GM19468 (cell line): ENCODE data around the gene ZFAND6.
"Not testable (repeated sequence)": the region's sequence is repeated elsewhere in the genome, so short reads cannot be mapped to it uniquely, and the experiment has no call there.

Experiments
- ATAC-seq: cut with Tn5 transposase; IDR thresholded peaks from one replicate; pipeline ENCODE4 v1.9.1; 2021; ENCODE audit warnings: mild to moderate bottlenecking, moderate library complexity, moderate number of reproducible peaks; ENCODE audit not compliant: unreplicated experiment; ENCODE audit errors: extremely low read depth

ZFAND6 gene

DNA sequence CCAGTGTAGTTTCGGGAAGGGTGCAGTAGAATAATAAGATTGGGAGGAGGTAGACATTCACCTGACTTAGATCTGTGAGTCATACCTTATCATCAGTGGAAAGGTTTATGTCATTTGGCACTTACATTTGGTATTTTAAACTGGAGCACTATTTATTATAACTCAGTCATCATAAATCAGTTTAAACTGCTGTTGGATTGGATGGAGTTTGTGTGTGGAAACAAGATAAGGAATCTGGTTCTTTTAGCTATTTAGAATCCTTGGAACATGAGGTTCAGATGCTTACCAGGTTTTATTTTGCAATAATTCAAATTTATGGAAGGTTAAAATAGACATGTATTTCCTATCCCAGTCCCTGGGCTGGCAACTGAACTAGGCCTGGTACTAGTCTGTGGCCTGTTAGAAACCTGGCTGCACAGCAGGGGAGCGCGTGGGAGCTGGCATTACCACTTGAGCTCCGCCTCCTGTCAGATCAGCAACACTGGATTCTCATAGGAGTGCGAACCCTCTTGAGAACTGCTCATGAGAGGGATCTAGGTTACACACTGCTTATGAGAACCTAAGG is 34.5 kb downstream of the ZFAND6 start:
- no peak for ATAC-seq

DNA sequence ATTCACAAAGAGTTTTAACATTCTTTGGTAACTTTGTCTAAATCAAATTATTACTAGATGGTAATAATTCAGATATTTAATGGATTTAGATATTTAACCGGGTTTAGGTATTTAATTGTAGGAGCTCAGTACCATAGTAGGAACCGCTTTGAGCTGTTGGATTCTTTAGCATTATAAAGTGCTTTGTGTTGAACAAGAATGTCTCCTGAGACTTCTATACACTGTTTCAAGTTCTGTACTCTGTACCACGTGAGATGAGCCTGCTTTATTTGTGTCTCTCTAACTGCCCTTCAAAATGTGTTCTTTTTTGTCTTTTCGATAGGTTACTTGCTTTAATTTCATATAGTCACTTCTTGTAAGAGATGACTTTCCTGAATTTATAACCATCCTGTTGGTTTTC is 36.0 kb downstream of the ZFAND6 start:
- no peak for ATAC-seq

- ATAC-seq, result no peak
These were observed 36.5 kb downstream of the ZFAND6 start for GRCh38 chr15:80095969-80096368.

GRCh38 chr15:80098341-80098740 is 38.9 kb downstream of the ZFAND6 start:
- no peak for ATAC-seq

GRCh38 chr15:80099241-80099640 is 39.8 kb downstream of the ZFAND6 start:
- ATAC-seq, result no peak

- ATAC-seq, result not testable (repeated sequence)
These were observed 40.2 kb downstream of the ZFAND6 start for GRCh38 chr15:80099662-80100061.

DNA sequence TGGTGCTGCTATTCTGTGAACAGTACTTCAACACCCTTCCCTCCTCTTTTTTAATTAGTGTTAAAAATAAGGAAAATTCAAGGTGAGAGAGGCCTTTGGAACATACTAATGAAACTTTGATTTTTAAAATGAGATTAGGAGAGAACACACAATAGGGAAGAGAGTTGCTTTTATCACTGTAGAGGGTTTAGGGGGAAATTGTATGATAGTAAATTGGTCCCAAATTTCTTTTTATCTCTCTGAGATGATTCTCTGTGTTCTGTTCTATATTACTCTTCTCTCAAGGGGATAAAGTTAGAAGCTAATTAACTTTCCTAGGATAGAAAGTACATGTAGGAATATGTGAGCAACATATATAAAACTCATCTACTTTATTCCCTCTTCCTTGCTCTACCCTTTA is 40.8 kb downstream of the ZFAND6 start:
- no peak for ATAC-seq

- ATAC-seq, result no peak
These were observed 45.7 kb downstream of the ZFAND6 start for GRCh38 chr15:80105193-80105592.

DNA sequence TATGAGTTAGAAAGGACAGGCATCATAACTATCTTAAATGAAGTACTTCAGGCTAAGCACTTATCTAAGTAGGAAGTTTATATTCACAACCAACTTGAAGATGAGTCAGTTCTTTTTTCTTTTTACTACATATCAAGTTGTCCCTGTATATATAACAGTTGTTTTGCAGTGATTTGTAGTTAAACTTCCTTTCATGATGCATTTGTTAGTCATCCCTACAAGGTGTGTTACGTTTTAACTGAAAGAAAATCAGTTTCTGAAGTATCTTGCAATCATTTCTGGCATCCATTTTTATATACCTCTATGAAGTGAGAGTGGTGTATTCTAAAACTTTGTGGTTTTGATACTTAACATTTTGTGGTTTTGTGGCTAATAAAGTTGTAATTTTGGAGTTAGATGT is 46.1 kb downstream of the ZFAND6 start:
- no peak for ATAC-seq

- ATAC-seq, result no peak
These were observed 46.6 kb downstream of the ZFAND6 start for GRCh38 chr15:80106051-80106450.

DNA sequence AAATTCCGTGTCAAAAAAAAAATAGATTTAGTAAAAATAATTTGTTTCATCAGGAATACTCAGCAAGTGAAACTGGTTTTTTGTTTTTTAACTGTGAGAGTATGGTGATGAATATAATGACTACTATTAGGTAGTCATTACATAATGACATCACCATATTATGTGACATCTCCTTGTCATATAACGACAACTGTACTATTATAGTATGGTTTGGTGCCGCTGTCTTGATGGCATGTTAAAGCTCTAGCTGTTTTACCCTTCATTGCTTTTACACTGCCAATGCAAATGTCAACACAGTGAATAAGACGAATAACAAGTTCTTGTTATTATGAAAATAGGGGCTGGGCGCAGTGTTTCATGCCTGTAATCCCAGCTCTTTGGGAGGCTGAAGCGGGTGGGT is 47.7 kb downstream of the ZFAND6 start:
- ATAC-seq, result no peak

GRCh38 chr15:80107774-80108173 is 48.3 kb downstream of the ZFAND6 start:
- ATAC-seq, result no peak

DNA sequence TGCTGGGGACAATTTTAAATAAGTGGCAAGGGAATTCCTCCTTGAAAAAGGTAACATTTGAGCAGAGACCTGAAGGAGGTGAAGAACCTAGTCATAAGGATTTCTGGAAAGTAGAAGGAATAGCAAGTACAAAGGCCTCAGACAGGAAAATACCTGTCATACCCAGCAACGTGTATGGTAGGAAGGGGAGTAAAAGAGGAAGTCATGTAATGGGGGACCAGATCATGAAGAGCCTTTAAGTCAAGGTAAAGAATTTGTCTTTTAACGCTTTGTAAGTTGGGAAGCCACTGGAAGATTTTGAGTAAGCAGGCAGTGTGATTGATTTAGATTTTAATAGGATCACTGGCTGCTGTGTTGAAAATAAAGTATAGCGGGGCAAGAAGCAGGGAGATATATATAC is 49.9 kb downstream of the ZFAND6 start:
- no peak for ATAC-seq

DNA sequence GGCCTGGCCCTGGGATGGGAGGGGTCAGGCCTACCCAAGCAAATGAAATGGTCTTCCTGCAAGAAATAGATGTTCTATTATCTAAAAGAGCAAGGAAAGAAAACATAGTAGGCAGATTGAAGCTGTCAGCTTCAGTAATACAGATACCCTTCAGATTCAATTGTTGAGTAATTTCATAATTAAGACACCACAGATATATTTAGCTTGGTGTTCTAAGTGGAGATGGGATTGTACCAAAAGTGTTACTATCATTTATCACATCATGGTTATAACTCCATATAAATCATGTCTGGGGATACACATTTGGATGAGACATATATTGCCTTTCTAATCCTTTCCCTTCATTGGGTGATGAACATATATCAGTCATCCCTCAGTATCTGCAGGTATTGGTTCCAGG is 51.4 kb downstream of the ZFAND6 start:
- no peak for ATAC-seq

DNA sequence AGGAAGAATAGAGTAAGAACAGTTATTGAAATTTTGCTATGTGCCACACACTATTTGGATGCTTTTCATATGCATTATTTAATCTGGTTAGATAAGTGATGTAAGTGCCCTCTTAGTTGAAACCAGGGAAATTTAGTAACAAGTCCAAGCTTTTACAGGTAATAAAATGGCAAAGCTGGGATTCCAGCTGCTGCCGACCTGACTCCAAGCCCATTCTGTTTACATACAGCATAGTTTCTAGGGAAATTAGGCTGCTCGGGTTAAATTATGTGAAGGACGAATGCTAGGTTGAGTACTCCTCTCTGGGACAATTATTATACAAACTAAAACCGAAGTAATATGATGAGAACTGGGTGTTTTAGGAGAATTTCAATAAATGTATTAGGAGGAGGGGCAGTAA is 54.6 kb downstream of the ZFAND6 start:
- ATAC-seq, result no peak

DNA sequence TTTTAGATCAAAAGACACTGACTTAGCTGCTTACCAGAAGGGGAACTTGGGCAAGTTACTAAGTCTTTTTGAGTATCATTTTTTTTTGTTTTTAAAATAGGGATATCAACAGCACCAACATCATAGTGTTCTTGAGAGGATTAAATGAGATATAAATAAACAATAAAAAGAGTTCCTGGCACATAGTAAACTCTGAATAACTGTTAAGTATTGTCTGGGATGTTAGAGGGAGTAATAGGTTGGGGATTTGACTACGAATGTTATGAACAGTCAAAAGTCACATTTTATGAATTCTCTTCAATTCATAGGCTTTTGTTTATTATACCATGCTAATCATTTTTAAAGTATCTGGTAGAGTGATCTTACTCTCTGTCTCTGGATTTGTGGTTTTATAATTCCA is 55.5 kb downstream of the ZFAND6 start:
- ATAC-seq, result no peak

- no peak for ATAC-seq
These were observed 59.5 kb downstream of the ZFAND6 start for GRCh38 chr15:80118956-80119355.

DNA sequence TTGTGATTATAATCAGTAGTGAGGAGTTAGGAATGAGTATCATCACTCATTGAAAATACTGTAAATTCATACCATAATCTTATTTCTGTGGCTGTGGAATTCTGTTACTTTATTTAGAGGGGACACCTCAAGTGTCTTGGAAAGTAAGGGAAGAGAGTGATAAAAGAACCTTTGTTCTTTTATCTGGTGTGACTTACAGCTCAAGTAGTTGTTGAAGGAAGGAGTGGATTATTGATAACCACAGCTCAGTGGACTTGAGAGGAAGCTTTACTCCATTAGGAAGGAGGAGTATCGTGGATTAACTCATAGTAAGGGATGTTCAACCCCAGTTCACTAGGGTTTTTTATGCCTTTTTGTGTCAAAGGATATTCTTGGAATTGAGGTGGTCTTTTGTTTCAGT is 61.2 kb downstream of the ZFAND6 start:
- ATAC-seq, result no peak

- no peak for ATAC-seq
These were observed 62.1 kb downstream of the ZFAND6 start for GRCh38 chr15:80121546-80121945.

DNA sequence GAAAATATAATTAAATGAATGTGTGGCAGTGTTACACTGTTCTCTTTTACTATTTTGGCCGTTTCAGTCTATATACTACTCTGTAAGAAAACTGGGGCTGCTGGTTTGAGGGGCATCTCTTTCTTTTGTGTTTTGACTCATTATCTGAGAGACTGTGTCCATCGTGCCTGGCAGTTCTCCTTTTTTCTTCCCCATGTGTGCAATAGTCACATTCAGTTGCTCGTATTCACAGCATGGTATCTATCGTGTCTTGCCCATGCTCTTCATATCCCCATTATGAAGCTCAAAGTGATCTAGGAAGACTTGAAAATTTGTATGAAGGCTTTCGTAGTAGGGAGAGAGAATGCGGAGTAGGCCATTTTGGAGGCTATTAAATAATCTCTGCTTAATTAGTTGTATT is 63.6 kb downstream of the ZFAND6 start:
- ATAC-seq, result no peak

GRCh38 chr15:80127253-80127652 is 67.8 kb downstream of the ZFAND6 start:
- ATAC-seq, result not testable (repeated sequence)

- ATAC-seq, result no peak
These were observed 68.4 kb downstream of the ZFAND6 start for GRCh38 chr15:80127911-80128310.

DNA sequence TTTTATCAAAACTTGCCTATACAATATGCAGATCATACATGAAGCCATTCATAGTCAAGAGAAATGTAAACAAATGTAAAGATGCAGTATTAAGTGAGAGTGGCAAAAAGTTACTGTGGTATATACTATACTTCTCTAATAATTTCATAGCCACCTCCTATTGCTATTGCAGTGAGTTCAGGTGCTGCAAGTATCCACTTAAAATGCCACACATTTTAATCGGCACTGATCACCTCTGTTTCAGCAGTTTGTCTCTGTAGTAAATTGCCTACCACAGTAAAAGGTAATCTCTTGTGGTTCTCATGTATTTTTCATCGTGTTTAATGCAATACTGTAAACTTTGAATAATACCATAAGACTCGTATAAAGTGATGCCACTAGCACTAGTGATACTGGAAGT is 72.9 kb downstream of the ZFAND6 start:
- no peak for ATAC-seq
